PC-3 (cell line): ENCODE results near the gene PLPP1. TPM values are rescaled to one million over a fixed set of nuclear protein-coding genes. Genes with fewer than 3 reads are reported as not detected.

Experiments used
- ATAC-seq: fragments of 200-7000 bp; cut with Tn5 transposase; 2 replicates; pipeline ENCODE4 v1.9.1; 2020; ENCODE audit warnings: mild to moderate bottlenecking, moderate library complexity
- BruUV-seq: library from RNA; stranded (reverse); fragments of 400-500 nt; replicated peaks from 2 replicates; lab custom pipeline; 2021; lab: Mats Ljungman, UMichigan
- CTCF ChIA-PET: fragments of 300-600 bp; sonication (Branson Sonifier 250); formaldehyde crosslinking; loops from one replicate; lab custom pipeline; 2022; ENCODE audit warnings: antibody characterized with exemption; lab: Charles Lee
- POLR2A ChIA-PET: fragments of 300-600 bp; sonication (Branson Sonifier 250); formaldehyde crosslinking; loops from one replicate; lab custom pipeline; 2022; ENCODE audit warnings: antibody characterized with exemption; ENCODE audit not compliant: unreplicated experiment; lab: Charles Lee
- DNase-seq: peaks from one replicate; pipeline ENCODE4 v3.0.0-alpha.2; 2015
- H2AFZ ChIP-seq: fragments of 300-600 bp; sonication (generic); 2 replicates; pipeline ENCODE4 v1.6.0; 2016; ENCODE audit warnings: antibody characterized with exemption, low read length
- H3F3A ChIP-seq: fragments of 300-600 bp; sonication (generic); one replicate; pipeline ENCODE4 v1.6.0; 2017; ENCODE audit warnings: antibody characterized with exemption, low read length, control low read depth, mild to moderate bottlenecking; ENCODE audit not compliant: unreplicated experiment
- H3K27ac ChIP-seq: fragments of 300-600 bp; sonication (generic); 2 replicates; pipeline ENCODE4 v1.5.1; 2016; ENCODE audit warnings: mild to moderate bottlenecking, low read length
- H3K27me3 ChIP-seq: fragments of 300-600 bp; sonication (generic); 2 replicates; pipeline ENCODE4 v1.6.1; 2016; ENCODE audit warnings: low read length, mixed read lengths
- H3K36me3 ChIP-seq: fragments of 300-600 bp; sonication (generic); 2 replicates; pipeline ENCODE4 v1.6.1; 2016; ENCODE audit warnings: low read depth, mixed run types, low read length, mixed read lengths
- H3K4me1 ChIP-seq: fragments of 300-600 bp; sonication (generic); 2 replicates; pipeline ENCODE4 v1.5.1; 2016; ENCODE audit warnings: low read length; ENCODE audit not compliant: insufficient read depth
- H3K4me2 ChIP-seq: fragments of 300-600 bp; sonication (generic); 2 replicates; pipeline ENCODE4 v1.6.0; 2016; ENCODE audit warnings: low read length
- H3K4me3 ChIP-seq: fragments of 300-600 bp; sonication (generic); 2 replicates; pipeline ENCODE4 v1.5.1; 2016; ENCODE audit warnings: mild to moderate bottlenecking, low read length, mixed read lengths
- H3K79me2 ChIP-seq: fragments of 300-600 bp; sonication (generic); 2 replicates; pipeline ENCODE4 v1.6.1; 2017; ENCODE audit warnings: low read length, mixed read lengths
- H3K9ac ChIP-seq: fragments of 300-600 bp; sonication (generic); 2 replicates; pipeline ENCODE4 v1.6.0; 2016; ENCODE audit warnings: mild to moderate bottlenecking, low read length
- H3K9me2 ChIP-seq: fragments of 300-600 bp; sonication (generic); replicated peaks from 2 replicates; pipeline ENCODE4 v1.6.1; 2016; ENCODE audit warnings: mixed run types, low read length, mixed read lengths
- H3K9me3 ChIP-seq: fragments of 300-600 bp; sonication (generic); 2 replicates; pipeline ENCODE4 v1.6.1; 2016; ENCODE audit warnings: low read length, mixed read lengths
- H4K20me1 ChIP-seq: fragments of 300-600 bp; sonication (generic); 2 replicates; pipeline ENCODE4 v1.6.1; 2016; ENCODE audit warnings: low read length, mixed read lengths
- EZH2 ChIP-seq: fragments of 300-600 bp; sonication (generic); IDR thresholded peaks from one replicate; pipeline ENCODE4 v1.6.1; 2017; ENCODE audit warnings: antibody characterized with exemption, mild to moderate bottlenecking, low read length; ENCODE audit not compliant: unreplicated experiment
- EZH2phosphoT487 ChIP-seq: fragments of 300-600 bp; sonication (generic); IDR thresholded peaks from 2 replicates; pipeline ENCODE4 v1.6.1; 2018; ENCODE audit warnings: mild to moderate bottlenecking, antibody characterized with exemption, low read length, borderline replicate concordance
- intact Hi-C: fragments of 100-400 bp; cut with micrococcal nuclease; formaldehyde crosslinking; loops from 2 replicates; pipeline ENCODE4 v1.9.0; 2023
- total RNA-seq: library from RNA; depleted of rRNA; stranded (reverse); fragments of >200 nt; gene quantifications from 2 replicates; pipeline ENCODE4 v1.2.3, GENCODE V29; 2014
- TF ChIP-seq, protein P1 (sequence below): fragments of 300-600 bp; sonication (generic); conservative IDR thresholded peaks from 2 replicates; pipeline ENCODE4 v1.5.1; 2017; ENCODE audit warnings: antibody characterized with exemption, low read depth, mild to moderate bottlenecking, low read length

Gene PLPP1
- total RNA-seq, 1 experiment from 2014 or later: 16.2 TPM

DNA sequence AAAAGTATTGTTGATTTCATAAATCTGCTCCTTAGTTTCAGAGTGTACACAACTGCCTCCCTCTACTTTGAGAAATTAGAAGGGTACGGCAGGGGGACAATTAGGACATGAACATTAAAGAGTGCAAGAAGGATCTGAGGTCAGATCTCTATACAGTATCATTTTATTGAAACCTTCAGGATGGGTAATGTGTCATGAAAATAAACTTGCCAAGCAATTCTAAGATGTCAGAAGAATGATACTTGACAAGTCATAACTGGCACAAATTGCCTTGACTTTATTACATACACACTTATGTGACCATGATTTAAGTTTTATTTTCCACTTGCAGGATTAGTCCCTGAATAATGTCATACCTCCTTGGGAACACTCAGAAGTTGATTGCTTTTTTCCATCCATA lies 92.8 kb downstream of the PLPP1 start:
- ChIA-PET POLR2A (no interaction called here), CTCF (no interaction called here)
- TF ChIP-seq, protein P1, sequence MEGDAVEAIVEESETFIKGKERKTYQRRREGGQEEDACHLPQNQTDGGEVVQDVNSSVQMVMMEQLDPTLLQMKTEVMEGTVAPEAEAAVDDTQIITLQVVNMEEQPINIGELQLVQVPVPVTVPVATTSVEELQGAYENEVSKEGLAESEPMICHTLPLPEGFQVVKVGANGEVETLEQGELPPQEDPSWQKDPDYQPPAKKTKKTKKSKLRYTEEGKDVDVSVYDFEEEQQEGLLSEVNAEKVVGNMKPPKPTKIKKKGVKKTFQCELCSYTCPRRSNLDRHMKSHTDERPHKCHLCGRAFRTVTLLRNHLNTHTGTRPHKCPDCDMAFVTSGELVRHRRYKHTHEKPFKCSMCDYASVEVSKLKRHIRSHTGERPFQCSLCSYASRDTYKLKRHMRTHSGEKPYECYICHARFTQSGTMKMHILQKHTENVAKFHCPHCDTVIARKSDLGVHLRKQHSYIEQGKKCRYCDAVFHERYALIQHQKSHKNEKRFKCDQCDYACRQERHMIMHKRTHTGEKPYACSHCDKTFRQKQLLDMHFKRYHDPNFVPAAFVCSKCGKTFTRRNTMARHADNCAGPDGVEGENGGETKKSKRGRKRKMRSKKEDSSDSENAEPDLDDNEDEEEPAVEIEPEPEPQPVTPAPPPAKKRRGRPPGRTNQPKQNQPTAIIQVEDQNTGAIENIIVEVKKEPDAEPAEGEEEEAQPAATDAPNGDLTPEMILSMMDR: no peak
- no peak for TF ChIP-seq EZH2
- TF ChIP-seq EZH2phosphoT487: no peak
- no peak overlapping the region for H3K9ac ChIP-seq
- DNase-seq (no peak), ATAC-seq (no peak)
- H2AFZ ChIP-seq: no peak overlapping the region
- no peaks in the 10 kb centered on the region for H3K79me2 ChIP-seq
- H3K9me3 ChIP-seq: no peaks in the 10 kb centered on the region
- H4K20me1 ChIP-seq: no peaks in the 10 kb centered on the region
- H3K9me2 ChIP-seq: no peaks in the 10 kb centered on the region
- no peak overlapping the region for H3K4me3 ChIP-seq
- peaks cover 4% of the 10 kb centered on the region for H3F3A ChIP-seq
- H3K4me1 ChIP-seq: peaks cover 23% of the 10 kb centered on the region
- no peaks in the 10 kb centered on the region for H3K36me3 ChIP-seq
- H3K27me3 ChIP-seq: no peaks in the 10 kb centered on the region
- H3K27ac ChIP-seq: no peak overlapping the region
- no peak overlapping the region for H3K4me2 ChIP-seq
- BruUV-seq: no TSS peak
- intact Hi-C loops: no loop called here

DNA sequence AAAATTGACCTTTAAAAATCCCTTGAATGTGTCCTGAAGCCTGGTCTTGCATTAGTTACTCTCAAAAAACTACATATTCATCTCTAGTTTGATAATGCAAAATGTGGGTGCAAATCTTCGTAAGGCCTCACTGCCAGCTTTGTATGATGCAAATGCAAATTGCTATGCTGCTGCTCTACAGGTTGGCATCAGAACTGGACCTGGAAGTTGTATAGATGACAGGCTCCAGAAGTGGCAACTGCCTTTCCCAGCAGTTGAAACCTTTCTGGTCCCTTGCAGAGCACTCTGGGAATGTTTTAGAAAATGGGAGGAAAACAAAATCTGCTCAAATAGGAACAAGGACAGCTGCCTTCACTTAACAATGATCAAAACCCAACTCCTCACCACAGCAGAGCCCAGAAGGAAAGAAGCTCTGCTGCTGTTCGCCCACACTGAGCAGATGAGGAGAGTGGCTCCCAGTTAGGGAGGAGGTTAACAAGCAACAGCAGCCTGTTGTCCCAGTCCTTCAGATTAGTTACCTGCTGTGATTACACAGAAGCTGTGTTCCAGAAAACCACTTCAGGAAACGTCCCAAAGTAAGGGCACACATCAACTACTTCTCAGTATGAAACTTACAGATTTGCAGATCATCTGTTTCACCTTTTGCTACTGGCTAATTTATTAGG lies 93.5 kb downstream of the PLPP1 start:
- no peak overlapping the region for H3K4me3 ChIP-seq
- H3K36me3 ChIP-seq: no peaks in the 10 kb centered on the region
- no peak overlapping the region for H2AFZ ChIP-seq
- H3K9ac ChIP-seq: no peak overlapping the region
- no peaks in the 10 kb centered on the region for H3K9me3 ChIP-seq
- H3K27ac ChIP-seq: no peak overlapping the region
- POLR2A ChIA-PET: no interaction called here
- H4K20me1 ChIP-seq: no peaks in the 10 kb centered on the region
- no TSS peak for BruUV-seq
- intact Hi-C loops: no loop called here
- H3K4me1 ChIP-seq: peaks cover 26% of the 10 kb centered on the region
- no peak for ATAC-seq
- no peak for DNase-seq
- no peaks in the 10 kb centered on the region for H3K79me2 ChIP-seq
- H3K9me2 ChIP-seq: no peaks in the 10 kb centered on the region
- TF ChIP-seq, protein P1: no peak
- no peak for TF ChIP-seq EZH2
- TF ChIP-seq EZH2phosphoT487: no peak
- peaks cover 4% of the 10 kb centered on the region for H3F3A ChIP-seq
- H3K27me3 ChIP-seq: no peaks in the 10 kb centered on the region
- CTCF ChIA-PET: no interaction called here
- H3K4me2 ChIP-seq: no peak overlapping the region

DNA sequence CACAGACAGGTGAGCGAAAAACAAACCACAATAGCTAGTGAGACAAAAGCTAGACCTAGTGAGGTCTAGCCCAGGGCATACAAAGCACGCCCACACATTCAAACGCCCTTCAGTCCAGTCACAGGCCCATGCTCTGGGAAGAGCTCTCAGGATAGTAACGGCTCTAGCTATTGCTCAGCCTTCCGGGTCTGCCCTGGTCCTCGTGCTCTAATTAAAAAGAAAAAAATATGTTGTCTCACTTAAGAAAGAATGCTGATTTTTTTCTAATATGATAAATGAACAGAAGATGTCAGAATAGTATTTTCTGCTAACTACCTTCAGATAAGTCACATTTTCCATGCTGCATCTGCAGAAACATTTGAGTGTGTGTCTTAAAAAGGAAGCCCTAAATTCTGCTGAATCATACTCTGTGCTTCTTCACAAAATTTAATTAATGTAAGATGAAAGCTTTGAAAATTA lies 94.5 kb downstream of the PLPP1 start:
- Histone ChIP-seq H3K9ac (no peak overlapping the region), H3F3A (peaks cover 4% of the 10 kb centered on the region), H3K4me2 (no peak overlapping the region), H3K4me1 (peaks cover 26% of the 10 kb centered on the region), H3K9me3 (no peaks in the 10 kb centered on the region), H3K4me3 (no peak overlapping the region), H4K20me1 (no peaks in the 10 kb centered on the region), H3K27me3 (no peaks in the 10 kb centered on the region), H3K27ac (no peak overlapping the region), H3K36me3 (no peaks in the 10 kb centered on the region), H3K9me2 (no peaks in the 10 kb centered on the region), H3K79me2 (no peaks in the 10 kb centered on the region), H2AFZ (no peak overlapping the region)
- POLR2A ChIA-PET: no interaction called here
- ATAC-seq (no peak), DNase-seq (no peak)
- intact Hi-C loops: no loop called here
- no TSS peak for BruUV-seq
- TF ChIP-seq, protein P1: no peak
- TF ChIP-seq EZH2: no peak
- TF ChIP-seq EZH2phosphoT487: no peak
- CTCF ChIA-PET: no interaction called here
